Ovary (tissue), 3 donors: ENCODE data around the gene ZNF202.
"Not testable (repeated sequence)": the region's sequence is repeated elsewhere in the genome, so short reads cannot be mapped to it uniquely, and the experiment has no call there.

Source experiments
- CTCF ChIP-seq, 3 donors: fragments of 450-650 bp in 2 of 3; fragments of 200-600 bp in 1 of 3; IDR thresholded peaks; one replicate each; pipeline versions ENCODE4 v1.5.1 to v1.8.0; 2016 to 2022; ENCODE audit warnings: antibody characterized with exemption in 3 of 3, mild to moderate bottlenecking in 1 of 3
- POLR2A ChIP-seq: fragments of 450-650 bp; IDR thresholded peaks from one replicate; pipeline ENCODE4 v1.6.1; 2017; ENCODE audit warnings: antibody characterized with exemption, mild to moderate bottlenecking, moderate library complexity
- donor health status: DM: no; HTN: no; CAD: no.

- TF ChIP-seq CTCF (IDR thresholded peaks at IDR 0.05); POLR2A: not testable (repeated sequence)
Observed at GRCh38 chr11:123712627-123713026, 28.8 kb downstream of the ZNF202 start.
